Vagina (tissue), 2 donors: Measurements from ENCODE around the gene ADGRV1.

ENCODE experiments used
- POLR2A ChIP-seq, 2 donors: fragments of 450-650 bp; IDR thresholded peaks; one replicate each; pipeline ENCODE4 v1.6.1; 2017; ENCODE audit warnings: antibody characterized with exemption in 2 of 2, mild to moderate bottlenecking in 2 of 2, moderate library complexity in 2 of 2
- POLR2AphosphoS5 ChIP-seq, 2 donors: sonication (generic); formaldehyde crosslinking; IDR thresholded peaks; one replicate each; pipeline ENCODE4 v1.9.0; 2017; ENCODE audit warnings: antibody characterized with exemption in 2 of 2, mild to moderate bottlenecking in 2 of 2, low read depth in 1 of 2; ENCODE audit not compliant: insufficient read depth in 1 of 2
- TF ChIP-seq, protein P1 (sequence below), 3 experiments: fragments of 450-650 bp in 2 of 3; fragments of 200-600 bp in 1 of 3; sonication (generic) in 1 of 3; IDR thresholded peaks; one replicate each; pipeline ENCODE4 v1.5.1; 2017 to 2019; ENCODE audit warnings: antibody characterized with exemption in 3 of 3, mild to moderate bottlenecking in 2 of 3, moderate library complexity in 2 of 3

DNA sequence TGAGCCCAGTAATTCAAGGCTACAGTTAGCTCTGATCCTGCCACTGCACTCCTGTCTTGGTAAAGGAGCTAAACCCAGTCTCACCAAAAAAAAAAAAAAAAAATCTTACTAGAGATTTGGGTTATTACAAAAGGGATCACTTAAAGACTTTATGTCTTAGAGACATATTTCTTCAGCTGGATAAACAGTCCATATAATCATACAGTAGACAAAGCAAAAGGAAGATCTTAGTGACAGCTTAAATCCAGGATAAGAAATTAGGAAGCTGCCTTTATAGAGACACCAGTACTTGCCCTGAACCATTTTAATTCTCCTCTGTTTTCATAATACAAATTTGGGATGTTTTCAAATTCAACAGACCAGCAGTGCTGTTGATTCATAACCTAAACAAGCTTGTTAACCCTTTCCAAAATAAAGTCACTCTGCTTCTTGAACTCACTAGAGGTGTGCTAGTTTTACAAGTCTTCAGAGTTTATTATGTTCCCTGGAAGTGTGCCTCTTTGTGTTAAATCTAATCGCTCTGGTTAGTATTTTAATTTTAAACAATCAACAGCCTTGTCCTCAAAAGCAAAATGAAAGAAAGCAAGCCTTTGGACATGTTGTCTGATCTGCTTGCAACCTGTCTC, 569.0 kb downstream of the ADGRV1 start:
- TF ChIP-seq, protein P1, sequence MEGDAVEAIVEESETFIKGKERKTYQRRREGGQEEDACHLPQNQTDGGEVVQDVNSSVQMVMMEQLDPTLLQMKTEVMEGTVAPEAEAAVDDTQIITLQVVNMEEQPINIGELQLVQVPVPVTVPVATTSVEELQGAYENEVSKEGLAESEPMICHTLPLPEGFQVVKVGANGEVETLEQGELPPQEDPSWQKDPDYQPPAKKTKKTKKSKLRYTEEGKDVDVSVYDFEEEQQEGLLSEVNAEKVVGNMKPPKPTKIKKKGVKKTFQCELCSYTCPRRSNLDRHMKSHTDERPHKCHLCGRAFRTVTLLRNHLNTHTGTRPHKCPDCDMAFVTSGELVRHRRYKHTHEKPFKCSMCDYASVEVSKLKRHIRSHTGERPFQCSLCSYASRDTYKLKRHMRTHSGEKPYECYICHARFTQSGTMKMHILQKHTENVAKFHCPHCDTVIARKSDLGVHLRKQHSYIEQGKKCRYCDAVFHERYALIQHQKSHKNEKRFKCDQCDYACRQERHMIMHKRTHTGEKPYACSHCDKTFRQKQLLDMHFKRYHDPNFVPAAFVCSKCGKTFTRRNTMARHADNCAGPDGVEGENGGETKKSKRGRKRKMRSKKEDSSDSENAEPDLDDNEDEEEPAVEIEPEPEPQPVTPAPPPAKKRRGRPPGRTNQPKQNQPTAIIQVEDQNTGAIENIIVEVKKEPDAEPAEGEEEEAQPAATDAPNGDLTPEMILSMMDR (IDR thresholded peaks at IDR 0.05) = no peak
- TF ChIP-seq POLR2A (IDR thresholded peaks at IDR 0.05) = no peak
- TF ChIP-seq POLR2AphosphoS5 (IDR thresholded peaks at IDR 0.05; ENCODE audit: insufficient read depth in 1 of 2, low read depth in 1 of 2) = no peak
